SU-DHL-6 (cell line): Measurements from ENCODE around the gene GDA.
"Not testable (repeated sequence)": the region's sequence is repeated elsewhere in the genome, so short reads cannot be mapped to it uniquely, and the experiment has no call there.

Experiments
- H2AFZ ChIP-seq: fragments of 200-600 bp; sonication (generic); 2 replicates; pipeline ENCODE4 v1.6.1; 2014; ENCODE audit warnings: low read depth, mild to moderate bottlenecking, moderate library complexity, mixed read lengths, antibody characterized with exemption, low read length; ENCODE audit not compliant: severe bottlenecking
- H3F3A ChIP-seq: fragments of 200-600 bp; shearing (Covaris generic); 2 replicates; pipeline ENCODE4 v1.6.0; 2016; ENCODE audit warnings: antibody characterized with exemption, mild to moderate bottlenecking; ENCODE audit not compliant: insufficient read depth
- H3K27ac ChIP-seq: fragments of 200-600 bp; sonication (generic); 2 replicates; pipeline ENCODE4 v1.5.1; 2016; ENCODE audit warnings: low read depth, mild to moderate bottlenecking, low read length, moderate library complexity, mixed read lengths
- H3K27me3 ChIP-seq: fragments of 200-600 bp; sonication (generic), shearing (Covaris generic); 2 replicates; pipeline ENCODE4 v1.6.0; 2014; ENCODE audit warnings: mild to moderate bottlenecking, low read length
- H3K36me3 ChIP-seq: fragments of 200-600 bp; sonication (generic); 2 replicates; pipeline ENCODE4 v1.6.1; 2014; ENCODE audit warnings: mild to moderate bottlenecking, low read length, mixed read lengths
- H3K4me2 ChIP-seq: fragments of 300-600, 200-600 bp; shearing (Covaris generic), sonication (generic); 2 replicates; pipeline ENCODE4 v1.6.0; 2014; ENCODE audit warnings: low read length, low read depth, mild to moderate bottlenecking; ENCODE audit not compliant: poor library complexity, severe bottlenecking
- H3K4me3 ChIP-seq: fragments of 200-600 bp; sonication (generic); 2 replicates; pipeline ENCODE4 v1.5.1; 2014; ENCODE audit warnings: antibody characterized with exemption, low read length, mild to moderate bottlenecking, mixed read lengths; ENCODE audit not compliant: insufficient read depth, poor library complexity, severe bottlenecking
- H3K79me2 ChIP-seq: fragments of 200-600 bp; sonication (generic); 2 replicates; pipeline ENCODE4 v1.6.1; 2014; ENCODE audit warnings: mild to moderate bottlenecking, low read length, moderate library complexity; ENCODE audit not compliant: insufficient read depth
- H3K9ac ChIP-seq: fragments of 200-600 bp; sonication (generic); 2 replicates; pipeline ENCODE4 v1.7.0; 2014; ENCODE audit warnings: mild to moderate bottlenecking, low read length
- H3K9me2 ChIP-seq: fragments of 200-600 bp; sonication (generic); replicated peaks from 2 replicates; pipeline ENCODE4 v1.6.1; 2014; ENCODE audit warnings: low read length; ENCODE audit not compliant: insufficient read depth
- H3K9me3 ChIP-seq: fragments of 200-600 bp; sonication (generic); 2 replicates; pipeline ENCODE4 v1.6.1; 2014; ENCODE audit warnings: low read length, mixed read lengths; ENCODE audit not compliant: insufficient read depth
- H4K20me1 ChIP-seq: fragments of 200-600 bp; sonication (generic); 2 replicates; pipeline ENCODE4 v1.6.1; 2014; ENCODE audit warnings: low read depth, mild to moderate bottlenecking, antibody characterized with exemption, low read length, moderate library complexity, mixed read lengths
- EZH2phosphoT487 ChIP-seq: fragments of 200-600 bp; sonication (generic), shearing (Covaris generic); conservative IDR thresholded peaks from 2 replicates; pipeline ENCODE4 v1.6.1; 2018; ENCODE audit warnings: mild to moderate bottlenecking, antibody characterized with exemption, low read length, moderate library complexity, mixed read lengths
- TF ChIP-seq, protein P1 (sequence below): fragments of 200-600 bp; sonication (generic); IDR thresholded peaks from one replicate; pipeline ENCODE4 v1.5.1; 2017; ENCODE audit warnings: antibody characterized with exemption, mild to moderate bottlenecking, low read length, moderate library complexity; ENCODE audit not compliant: insufficient read depth, poor library complexity, severe bottlenecking

The GDA gene

GRCh38 chr9:72280913-72281500 is 131.8 kb downstream of the GDA start:
- Histone ChIP-seq H3K9me3 (no peaks in the 10 kb centered on the region), H4K20me1 (no peaks in the 10 kb centered on the region), H3K27ac (no peak overlapping the region), H3K4me2 (no peak overlapping the region), H3F3A (no peaks in the 10 kb centered on the region), H3K9ac (no peak overlapping the region), H3K4me3 (no peak overlapping the region), H3K27me3 (no peaks in the 10 kb centered on the region), H3K36me3 (no peaks in the 10 kb centered on the region), H2AFZ (no peak overlapping the region), H3K9me2 (no peaks in the 10 kb centered on the region), H3K79me2 (no peaks in the 10 kb centered on the region)
- TF ChIP-seq, protein P1, sequence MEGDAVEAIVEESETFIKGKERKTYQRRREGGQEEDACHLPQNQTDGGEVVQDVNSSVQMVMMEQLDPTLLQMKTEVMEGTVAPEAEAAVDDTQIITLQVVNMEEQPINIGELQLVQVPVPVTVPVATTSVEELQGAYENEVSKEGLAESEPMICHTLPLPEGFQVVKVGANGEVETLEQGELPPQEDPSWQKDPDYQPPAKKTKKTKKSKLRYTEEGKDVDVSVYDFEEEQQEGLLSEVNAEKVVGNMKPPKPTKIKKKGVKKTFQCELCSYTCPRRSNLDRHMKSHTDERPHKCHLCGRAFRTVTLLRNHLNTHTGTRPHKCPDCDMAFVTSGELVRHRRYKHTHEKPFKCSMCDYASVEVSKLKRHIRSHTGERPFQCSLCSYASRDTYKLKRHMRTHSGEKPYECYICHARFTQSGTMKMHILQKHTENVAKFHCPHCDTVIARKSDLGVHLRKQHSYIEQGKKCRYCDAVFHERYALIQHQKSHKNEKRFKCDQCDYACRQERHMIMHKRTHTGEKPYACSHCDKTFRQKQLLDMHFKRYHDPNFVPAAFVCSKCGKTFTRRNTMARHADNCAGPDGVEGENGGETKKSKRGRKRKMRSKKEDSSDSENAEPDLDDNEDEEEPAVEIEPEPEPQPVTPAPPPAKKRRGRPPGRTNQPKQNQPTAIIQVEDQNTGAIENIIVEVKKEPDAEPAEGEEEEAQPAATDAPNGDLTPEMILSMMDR: peak; percentile 68
- no peak for TF ChIP-seq EZH2phosphoT487

DNA sequence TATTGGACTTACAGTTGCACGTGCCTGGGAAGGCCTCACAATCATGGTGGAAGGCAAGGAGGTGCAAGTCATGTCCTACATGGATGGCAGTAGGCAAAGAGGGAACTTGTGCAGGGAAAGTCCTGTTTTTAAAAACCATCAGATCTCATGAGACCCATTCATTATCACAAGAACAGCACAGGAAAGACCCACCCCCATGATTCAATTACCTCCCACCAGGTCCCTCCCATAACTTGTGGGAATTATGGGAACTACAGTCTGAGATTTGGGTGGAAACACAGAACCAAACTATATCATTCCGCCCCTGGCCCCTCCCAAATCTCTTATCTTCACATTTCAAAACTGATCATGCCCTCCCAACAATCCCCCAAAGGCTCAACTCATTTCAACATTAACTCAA is 140.2 kb downstream of the GDA start:
- no peaks in the 10 kb centered on the region for H3K79me2 ChIP-seq
- H3K36me3 ChIP-seq: no peaks in the 10 kb centered on the region
- H4K20me1 ChIP-seq: no peaks in the 10 kb centered on the region
- TF ChIP-seq EZH2phosphoT487: no peak
- TF ChIP-seq, protein P1: no peak
- H2AFZ ChIP-seq: no peak overlapping the region
- H3K9me3 ChIP-seq: no peaks in the 10 kb centered on the region
- no peak overlapping the region for H3K4me2 ChIP-seq
- H3K27me3 ChIP-seq: no peaks in the 10 kb centered on the region
- H3K9me2 ChIP-seq: no peaks in the 10 kb centered on the region
- H3F3A ChIP-seq: no peaks in the 10 kb centered on the region
- H3K9ac ChIP-seq: no peak overlapping the region
- H3K27ac ChIP-seq: no peak overlapping the region
- no peak overlapping the region for H3K4me3 ChIP-seq

DNA sequence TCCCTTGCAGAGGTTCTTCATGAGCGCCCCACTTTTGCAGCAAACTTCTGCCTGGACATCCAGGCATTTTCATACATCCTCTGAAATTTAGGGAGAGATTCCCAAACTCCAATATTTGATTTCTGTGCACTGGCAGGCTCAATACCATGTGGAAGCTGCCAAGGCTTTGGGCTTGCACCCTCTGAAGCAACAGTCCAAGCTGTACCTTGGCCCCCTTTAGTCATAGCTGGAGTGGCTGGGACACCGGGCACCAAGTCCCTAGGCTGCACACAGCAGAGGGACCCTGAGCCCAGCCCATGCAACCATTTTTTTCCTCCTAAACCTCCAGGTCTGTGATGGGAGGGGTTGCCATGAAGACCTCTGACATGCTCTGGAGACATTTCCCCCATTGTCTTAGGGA is 141.1 kb downstream of the GDA start:
- H3K27me3 ChIP-seq: no peaks in the 10 kb centered on the region
- H3K9ac ChIP-seq: no peak overlapping the region
- H3K9me3 ChIP-seq: no peaks in the 10 kb centered on the region
- H3F3A ChIP-seq: no peaks in the 10 kb centered on the region
- no peak overlapping the region for H3K4me2 ChIP-seq
- H2AFZ ChIP-seq: no peak overlapping the region
- no peaks in the 10 kb centered on the region for H3K79me2 ChIP-seq
- no peak overlapping the region for H3K4me3 ChIP-seq
- no peak overlapping the region for H3K27ac ChIP-seq
- no peaks in the 10 kb centered on the region for H3K36me3 ChIP-seq
- no peaks in the 10 kb centered on the region for H4K20me1 ChIP-seq
- no peaks in the 10 kb centered on the region for H3K9me2 ChIP-seq
- TF ChIP-seq EZH2phosphoT487: no peak
- TF ChIP-seq, protein P1: no peak

- not testable (repeated sequence) for H4K20me1 ChIP-seq, H2AFZ ChIP-seq, H3K9me2 ChIP-seq, H3F3A ChIP-seq, H3K9me3 ChIP-seq, H3K27me3 ChIP-seq, H3K4me2 ChIP-seq, H3K9ac ChIP-seq, H3K36me3 ChIP-seq, H3K4me3 ChIP-seq, H3K79me2 ChIP-seq, H3K27ac ChIP-seq
Measured at GRCh38 chr9:72291576-72291975, 142.3 kb downstream of the GDA start.
